OCI-LY7 (cell line): ENCODE data around the gene GDF10. TPM values are rescaled to one million over a fixed set of nuclear protein-coding genes. Genes with fewer than 3 reads are reported as not detected.

Experiments used
- BruUV-seq: library from RNA; stranded (reverse); fragments of 400-500 nt; replicated peaks from 2 replicates; lab custom pipeline; 2021; lab: Mats Ljungman, UMichigan
- CTCF ChIA-PET: fragments of 300-600 bp; sonication (Branson Sonifier 250); formaldehyde crosslinking; loops from one replicate; lab custom pipeline; 2022; ENCODE audit warnings: antibody characterized with exemption; ENCODE audit not compliant: unreplicated experiment; lab: Charles Lee
- POLR2A ChIA-PET: fragments of 300-600 bp; sonication (Branson Sonifier 250); formaldehyde crosslinking; loops from one replicate; lab custom pipeline; 2022; ENCODE audit warnings: antibody characterized with exemption; lab: Charles Lee
- DNase-seq: peaks from one replicate; pipeline ENCODE4 v3.0.0-alpha.2; 2015; ENCODE audit warnings: low spot score
- H2AFZ ChIP-seq: fragments of 200-600 bp; sonication (generic), shearing (Covaris generic); 2 replicates; pipeline ENCODE4 v1.6.1; 2014; ENCODE audit warnings: mild to moderate bottlenecking, antibody characterized with exemption, low read length, moderate library complexity
- H3K27ac ChIP-seq: fragments of 200-600 bp; sonication (generic); 2 replicates; pipeline ENCODE4 v1.5.1; 2014; ENCODE audit warnings: mixed run types, low read depth, mild to moderate bottlenecking, moderate library complexity, low read length, inconsistent platforms; ENCODE audit not compliant: poor library complexity, severe bottlenecking
- H3K36me3 ChIP-seq: fragments of 200-600 bp; sonication (generic); 2 replicates; pipeline ENCODE4 v1.6.1; 2014; ENCODE audit warnings: mild to moderate bottlenecking, antibody characterized with exemption, low read length, moderate library complexity, mixed read lengths; ENCODE audit not compliant: insufficient read depth
- H3K4me1 ChIP-seq: fragments of 200-600 bp; sonication (generic); 2 replicates; pipeline ENCODE4 v1.5.1; 2014; ENCODE audit warnings: mild to moderate bottlenecking, low read length; ENCODE audit not compliant: insufficient read depth, poor library complexity, severe bottlenecking
- H3K4me2 ChIP-seq: fragments of 200-600 bp; sonication (generic); 2 replicates; pipeline ENCODE4 v1.6.1; 2014; ENCODE audit warnings: mild to moderate bottlenecking, low read length
- H3K4me3 ChIP-seq: fragments of 200-600 bp; sonication (generic); 2 replicates; pipeline ENCODE4 v1.5.1; 2014; ENCODE audit warnings: mild to moderate bottlenecking, low read depth, low read length; ENCODE audit not compliant: poor library complexity, severe bottlenecking
- H3K79me2 ChIP-seq: fragments of 200-600 bp; sonication (generic); 2 replicates; pipeline ENCODE4 v1.6.1; 2016; ENCODE audit warnings: low read depth, mild to moderate bottlenecking, low read length, moderate library complexity, mixed read lengths; ENCODE audit not compliant: insufficient read depth
- H3K9me2 ChIP-seq: fragments of 200-600 bp; sonication (generic); 2 replicates; pipeline ENCODE4 v1.6.1; 2016; ENCODE audit warnings: mild to moderate bottlenecking, low read length, mixed read lengths; ENCODE audit not compliant: insufficient read depth
- H3K9me3 ChIP-seq: fragments of 200-600 bp; sonication (generic); 2 replicates; pipeline ENCODE4 v1.6.1; 2014; ENCODE audit warnings: mild to moderate bottlenecking, mixed run types, low read length, mixed read lengths
- H4K20me1 ChIP-seq: fragments of 200-600 bp; sonication (generic); 2 replicates; pipeline ENCODE4 v1.6.1; 2014; ENCODE audit warnings: mild to moderate bottlenecking, antibody characterized with exemption, low read length, moderate library complexity, mixed read lengths; ENCODE audit not compliant: insufficient read depth
- CTCF ChIP-seq: fragments of 200-600 bp; sonication (generic); conservative IDR thresholded peaks from 2 replicates; pipeline ENCODE4 v1.5.1; 2014; ENCODE audit warnings: mild to moderate bottlenecking, antibody characterized with exemption, low read length, moderate library complexity, mixed read lengths
- EZH2phosphoT487 ChIP-seq: fragments of 200-600 bp; sonication (generic); IDR thresholded peaks from 2 replicates; pipeline ENCODE4 v1.6.1; 2018; ENCODE audit warnings: low read depth, borderline replicate concordance, mild to moderate bottlenecking, mixed run types, antibody characterized with exemption, low read length, moderate library complexity, mixed read lengths
- intact Hi-C: fragments of 100-400 bp; cut with micrococcal nuclease; formaldehyde crosslinking; loops from one replicate; pipeline ENCODE4 v1.10.0; 2022; ENCODE audit not compliant: unreplicated experiment
- total RNA-seq, 2 experiments: library from RNA; depleted of rRNA in 1 of 2; stranded (reverse); fragments of >200 nt in 1 of 2; shearing (Covaris generic) in 1 of 2; gene quantifications; 2 replicates each; pipeline ENCODE4 v1.2.3, GENCODE V29; 2014 to 2022

GDF10 gene
- total RNA-seq, 2 experiments from 2014 or later, result not detected

- no peaks in the 10 kb centered on the region for H4K20me1 ChIP-seq
- no peak overlapping the region for H3K27ac ChIP-seq
- BruUV-seq, result no TSS peak
- ChIA-PET CTCF (interaction anchor here (1.2 kb wide), 1 partner anchor 13 kb away, joined by 3 read pairs; no protein-coding TSS in a partner anchor), POLR2A (interaction anchor here (0.6 kb wide), 1 partner anchor 32 kb away, joined by 4 read pairs; no protein-coding TSS in a partner anchor)
- H3K36me3 ChIP-seq, result no peaks in the 10 kb centered on the region
- H3K79me2 ChIP-seq, result no peaks in the 10 kb centered on the region
- no peaks in the 10 kb centered on the region for H3K4me1 ChIP-seq
- TF ChIP-seq CTCF, result peak; percentile 84
- no peak for TF ChIP-seq EZH2phosphoT487
- H2AFZ ChIP-seq, result no peak overlapping the region
- H3K4me2 ChIP-seq, result no peak overlapping the region
- no peaks in the 10 kb centered on the region for H3K9me3 ChIP-seq
- H3K4me3 ChIP-seq, result no peak overlapping the region
- DNase-seq, result peak; percentile 44
- intact Hi-C loops, result no loop called here
- H3K9me2 ChIP-seq, result no peaks in the 10 kb centered on the region
These were observed 61.3 kb downstream of the GDF10 start for GRCh38 chr10:47361293-47361692.

GRCh38 chr10:47362199-47362598 lies 62.2 kb downstream of the GDF10 start:
- Histone ChIP-seq H3K9me2 (no peaks in the 10 kb centered on the region), H3K4me3 (no peak overlapping the region), H3K4me2 (no peak overlapping the region), H3K9me3 (no peaks in the 10 kb centered on the region), H3K36me3 (no peaks in the 10 kb centered on the region), H3K27ac (no peak overlapping the region), H4K20me1 (no peaks in the 10 kb centered on the region), H3K79me2 (no peaks in the 10 kb centered on the region), H2AFZ (no peak overlapping the region), H3K4me1 (no peaks in the 10 kb centered on the region)
- BruUV-seq, result no TSS peak
- intact Hi-C loops, result no loop called here
- POLR2A ChIA-PET, result interaction anchor here (0.6 kb wide), 1 partner anchor 32 kb away, joined by 4 read pairs; no protein-coding TSS in a partner anchor
- CTCF ChIA-PET, result interaction anchor here (1.2 kb wide), 1 partner anchor 13 kb away, joined by 3 read pairs; no protein-coding TSS in a partner anchor
- TF ChIP-seq EZH2phosphoT487 (no peak), CTCF (no peak)
- DNase-seq, result no peak

Other genes starting within 250 kb of the GDF10 start
- not detected in 2 replicates for gene GDF2, start 22.3 kb downstream of the GDF10 start, total RNA-seq (2014; rRNA removed; shearing (Covaris generic))
- not detected in 2 replicates for gene GDF2, start 22.3 kb downstream of the GDF10 start, total RNA-seq (2022)
- gene RBP3, start 48.2 kb downstream of the GDF10 start, total RNA-seq (2014; rRNA removed; shearing (Covaris generic)), result not detected in 2 replicates
- gene RBP3, start 48.2 kb downstream of the GDF10 start, total RNA-seq (2022), result not detected in 2 replicates
- gene ZNF488, start 84.1 kb downstream of the GDF10 start, total RNA-seq (2014; rRNA removed; shearing (Covaris generic)), result 0.06 and 0.31 TPM in 2 replicates
- gene ZNF488, start 84.1 kb downstream of the GDF10 start, total RNA-seq (2022), result 0.30 and 0.34 TPM in 2 replicates
- gene ANXA8, start 183.9 kb downstream of the GDF10 start, total RNA-seq (2014; rRNA removed; shearing (Covaris generic)), result not detected in 2 replicates
- gene ANXA8, start 183.9 kb downstream of the GDF10 start, total RNA-seq (2022), result not detected in 2 replicates
- not detected in 2 replicates for gene FAM25G, start 191.5 kb downstream of the GDF10 start, total RNA-seq (2014; rRNA removed; shearing (Covaris generic))
- gene FAM25G, start 191.5 kb downstream of the GDF10 start, total RNA-seq (2022), result not detected in 2 replicates
- 4.8 and 7.4 TPM in 2 replicates for gene AGAP9, start 223.4 kb downstream of the GDF10 start, total RNA-seq (2014; rRNA removed; shearing (Covaris generic))
- gene AGAP9, start 223.4 kb downstream of the GDF10 start, total RNA-seq (2022), result 7.6 and 8.0 TPM in 2 replicates